ENCODE data around the gene KRT15.

The KRT15 gene

DNA sequence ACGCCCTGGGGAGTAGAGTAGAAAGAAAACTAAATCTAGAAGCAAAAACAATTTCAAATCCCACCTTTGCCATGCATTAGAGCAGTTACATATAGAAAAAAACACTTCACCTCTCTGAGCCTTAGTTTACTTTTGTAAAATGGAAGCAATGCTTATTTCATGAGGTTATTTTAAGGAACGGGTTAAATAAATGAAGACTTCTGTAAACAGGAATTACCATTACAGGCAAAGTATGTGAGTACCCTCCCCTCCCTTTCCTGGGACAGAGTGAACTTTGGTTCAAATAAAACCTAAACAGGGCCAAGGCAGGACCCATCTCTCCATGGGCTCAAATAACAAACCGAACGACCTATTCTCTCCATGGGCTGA is 4.5 kb upstream of the KRT15 start:
- no peak for DNase-seq

DNA sequence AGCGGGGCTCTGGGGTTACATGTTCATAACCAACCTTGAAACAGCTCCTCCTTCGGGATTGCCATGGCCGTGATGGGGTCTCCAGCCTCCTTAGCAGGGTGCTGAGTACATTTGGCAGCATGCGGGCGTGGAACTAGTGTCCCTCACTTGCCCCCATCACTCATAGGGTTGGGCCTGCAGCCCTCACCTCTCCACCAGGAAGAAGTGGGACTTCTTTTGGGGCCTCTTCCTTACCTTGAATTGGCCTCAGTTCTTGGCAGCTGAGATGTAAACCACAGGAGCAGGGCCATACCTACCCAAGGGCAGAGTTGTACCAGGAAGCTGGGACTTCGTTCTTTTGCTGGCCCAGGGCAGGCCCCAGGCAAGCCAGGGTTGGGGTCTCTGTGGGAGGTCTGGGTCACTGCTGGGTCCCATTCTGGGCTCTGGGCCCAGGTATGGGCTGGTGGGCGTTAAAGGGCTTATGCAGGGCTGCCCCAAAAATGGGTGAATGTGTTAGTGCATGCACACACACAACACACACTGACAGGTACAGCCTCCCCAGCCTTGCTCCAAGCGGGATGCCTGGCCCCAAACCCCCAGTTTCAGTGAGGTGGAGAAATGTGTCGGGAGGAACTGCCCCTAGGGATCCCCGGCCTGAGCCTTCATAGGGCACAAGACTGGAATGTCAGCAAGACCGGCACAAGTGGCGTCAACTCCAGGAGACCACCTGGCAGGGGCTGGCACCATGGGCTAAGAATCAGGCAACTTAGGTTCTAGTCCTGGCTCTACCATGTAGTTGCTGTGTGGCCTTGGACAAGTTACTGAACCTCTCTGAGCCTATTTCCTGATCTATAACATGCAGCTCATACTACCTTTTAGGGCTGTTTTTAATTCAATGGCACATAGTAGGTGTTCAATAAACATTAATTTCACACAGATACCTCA is 3.9 kb upstream of the KRT15 start:
- no peak for DNase-seq

- DNase-seq, result no peak
Observed at GRCh38 chr17:41521574-41522261, 3.0 kb upstream of the KRT15 start.

DNA sequence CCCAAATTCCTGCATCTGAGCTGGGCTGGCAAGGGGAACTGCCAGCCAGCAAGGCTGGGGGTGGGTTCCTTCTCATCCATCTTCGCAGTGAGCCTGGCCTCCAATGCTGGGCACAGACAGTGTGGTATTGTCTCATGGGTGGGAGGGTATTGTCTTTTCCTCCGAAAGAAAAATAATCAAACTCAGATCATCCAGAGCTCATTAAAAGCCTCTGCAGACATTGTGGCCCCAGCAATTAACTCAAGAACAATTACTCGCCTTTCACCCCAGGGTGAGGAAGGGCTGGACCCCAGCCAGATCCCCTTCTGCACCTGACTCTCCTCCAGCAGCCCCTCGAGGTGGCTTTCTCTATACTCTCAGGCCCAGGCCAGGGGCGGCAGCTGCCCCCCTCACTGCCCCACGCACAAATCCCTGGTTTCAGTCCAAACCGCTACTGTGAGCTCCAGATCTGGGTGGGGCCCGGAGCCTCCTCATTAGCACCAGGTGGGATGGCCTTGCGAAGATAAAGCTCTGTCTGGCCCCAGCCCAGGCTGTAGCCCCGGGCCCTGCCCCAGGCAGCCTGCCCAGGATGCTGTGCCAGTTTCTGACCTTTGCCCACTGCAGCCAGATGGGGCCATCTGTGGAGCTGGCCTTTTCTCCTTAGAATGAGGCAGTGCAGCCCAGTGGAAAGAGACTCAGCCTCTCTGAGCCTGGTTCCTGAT is 2.3 kb upstream of the KRT15 start:
- no peak for DNase-seq

DNA sequence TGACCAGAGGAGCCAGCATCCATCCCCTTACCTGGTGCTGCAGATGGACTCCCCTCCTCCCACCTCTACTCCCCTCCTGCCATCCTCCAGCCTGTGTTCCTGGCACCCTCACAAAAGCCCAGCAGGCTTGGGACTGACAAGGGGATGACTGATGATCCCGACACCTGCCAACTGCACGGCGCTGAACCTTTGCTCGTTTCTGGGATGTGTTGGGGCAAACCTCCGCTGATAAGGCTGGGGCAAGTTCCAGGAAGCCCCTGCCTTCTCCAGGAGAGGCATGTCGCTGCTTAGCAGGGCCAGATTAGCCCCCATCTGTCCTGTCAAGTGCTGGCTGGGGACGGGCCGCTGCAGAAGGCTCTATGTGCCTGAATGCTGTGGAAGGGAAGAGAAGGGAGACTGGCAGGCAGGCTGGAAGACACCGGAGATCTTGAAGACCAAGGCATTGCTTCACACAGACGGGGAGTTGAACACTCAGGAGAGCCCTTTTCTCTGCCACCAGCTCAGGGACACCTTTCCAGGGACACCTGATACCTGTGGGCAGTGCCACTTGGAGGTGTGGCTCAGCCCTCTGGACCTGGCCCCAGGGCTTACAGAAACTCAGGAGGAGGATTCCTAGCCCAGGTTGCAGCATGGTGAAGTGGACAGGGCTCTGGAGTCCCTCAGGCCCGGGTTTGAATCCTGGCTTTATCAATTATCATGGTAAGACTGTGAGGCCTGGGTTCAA is 973 bp upstream of the KRT15 start:
- no peak for DNase-seq

DNA sequence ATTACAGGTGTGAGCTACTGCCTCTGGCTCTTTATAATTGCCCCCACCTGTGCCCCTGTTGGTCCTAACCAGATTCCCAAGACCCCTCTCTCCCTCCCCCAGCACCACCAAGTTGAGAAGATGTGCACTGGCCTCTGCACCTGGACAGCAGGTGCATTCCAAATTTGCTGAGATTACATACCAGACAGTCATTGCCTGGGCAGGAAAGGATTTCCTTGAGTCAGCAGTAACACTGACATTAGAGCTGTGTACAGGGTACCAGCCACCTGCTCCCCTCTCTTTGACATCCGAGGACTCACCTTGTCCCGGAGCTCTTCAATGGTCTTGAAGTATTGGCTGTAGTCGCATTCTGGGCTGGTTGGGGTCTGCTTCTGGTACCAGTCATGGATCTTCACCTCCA is 659 bp downstream of the KRT15 start:
- DNase-seq, result no peak

GRCh38 chr17:41516830-41517283 is 1.8 kb downstream of the KRT15 start:
- DNase-seq, result no peak

DNA sequence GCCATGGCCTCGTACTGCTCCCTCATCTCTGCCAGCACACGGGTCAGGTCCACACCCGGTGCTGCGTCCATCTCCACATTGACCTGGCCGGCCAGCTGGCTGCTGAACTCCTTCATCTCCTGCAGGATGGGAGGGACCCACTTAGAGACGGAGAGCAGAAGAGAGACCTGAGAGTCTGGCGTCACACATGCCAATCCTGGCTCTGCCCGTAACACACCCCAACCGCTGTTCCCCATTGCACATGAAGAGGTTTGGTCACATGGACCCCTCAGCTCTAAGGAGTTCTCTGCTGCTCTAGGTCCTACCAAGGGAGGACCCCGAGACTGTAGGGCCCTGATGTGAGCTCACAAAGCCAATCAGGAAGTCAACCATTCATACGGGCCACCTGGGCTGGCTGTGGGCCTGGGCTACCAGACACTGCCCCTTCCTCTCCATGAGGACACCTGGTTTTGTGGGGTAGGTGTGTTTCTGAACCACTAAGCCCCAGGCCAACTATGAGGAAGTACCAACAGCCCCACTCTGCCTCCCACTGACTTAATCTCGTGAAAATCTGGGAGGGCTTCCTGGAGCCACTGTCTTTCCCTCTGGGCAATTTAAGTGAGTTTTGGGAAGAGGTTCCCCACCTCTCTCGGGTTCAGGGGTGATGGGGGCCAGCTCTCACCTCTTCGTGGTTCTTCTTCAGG is 2.4 kb downstream of the KRT15 start:
- no peak for DNase-seq

GRCh38 chr17:41513168-41513547 is 5.5 kb downstream of the KRT15 start:
- no peak for DNase-seq

DNA sequence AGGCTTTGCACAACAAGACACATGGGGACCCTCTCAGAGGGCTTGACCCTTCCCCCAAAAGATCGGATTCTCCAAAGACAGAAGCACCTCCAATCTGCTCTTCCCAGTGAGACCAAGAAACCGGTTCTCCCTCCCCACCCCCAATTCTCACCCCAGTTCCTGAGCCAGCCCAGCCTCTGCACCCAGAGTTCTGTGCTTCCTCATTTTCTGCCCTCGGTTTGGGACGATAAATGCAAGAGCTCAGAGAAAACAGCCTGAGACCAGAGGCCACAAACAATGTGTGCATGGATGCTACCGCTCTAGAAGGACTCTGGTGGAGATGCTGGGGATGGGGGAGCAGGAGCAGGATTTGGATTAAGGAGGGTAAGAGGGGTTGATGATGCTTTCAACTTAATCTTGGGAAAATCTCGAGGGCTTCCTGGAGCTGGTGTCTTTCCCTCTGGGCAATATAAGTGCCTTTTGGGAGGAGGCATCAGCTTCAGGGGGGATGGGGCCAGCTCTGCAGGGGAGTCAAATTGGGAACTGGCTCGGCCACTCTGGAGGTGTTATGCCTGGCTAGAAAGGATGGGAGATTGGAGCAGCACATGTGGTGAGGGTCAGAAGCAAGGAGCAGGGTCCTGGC is 6.0 kb downstream of the KRT15 start:
- DNase-seq, result peak in 1 of 2 donors; percentile 5

DNA sequence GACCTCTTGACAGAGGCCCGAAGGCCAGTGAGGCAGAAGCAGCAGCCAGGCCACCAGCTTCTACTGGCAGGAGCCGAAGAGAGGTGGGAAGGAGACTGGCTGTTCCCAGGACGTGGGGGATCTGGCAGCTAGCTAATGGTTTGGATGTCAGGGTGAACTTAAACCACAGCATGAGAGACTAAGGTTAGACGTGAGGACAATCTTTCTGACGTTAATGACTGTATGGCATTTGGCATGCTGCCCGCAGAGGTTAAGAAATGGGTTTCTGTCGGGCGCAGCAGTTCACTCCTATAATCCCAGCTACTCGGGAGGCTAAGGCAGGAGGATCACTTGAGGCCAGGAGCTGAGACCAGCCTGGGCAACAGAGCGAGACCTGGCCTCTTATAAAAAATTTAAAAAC is 7.0 kb downstream of the KRT15 start:
- DNase-seq, result no peak

GRCh38 chr17:41511116-41511515 is 7.6 kb downstream of the KRT15 start:
- DNase-seq, result no peak

- DNase-seq, result no peak
Observed at GRCh38 chr17:41510251-41511065, 8.2 kb downstream of the KRT15 start.

DNA sequence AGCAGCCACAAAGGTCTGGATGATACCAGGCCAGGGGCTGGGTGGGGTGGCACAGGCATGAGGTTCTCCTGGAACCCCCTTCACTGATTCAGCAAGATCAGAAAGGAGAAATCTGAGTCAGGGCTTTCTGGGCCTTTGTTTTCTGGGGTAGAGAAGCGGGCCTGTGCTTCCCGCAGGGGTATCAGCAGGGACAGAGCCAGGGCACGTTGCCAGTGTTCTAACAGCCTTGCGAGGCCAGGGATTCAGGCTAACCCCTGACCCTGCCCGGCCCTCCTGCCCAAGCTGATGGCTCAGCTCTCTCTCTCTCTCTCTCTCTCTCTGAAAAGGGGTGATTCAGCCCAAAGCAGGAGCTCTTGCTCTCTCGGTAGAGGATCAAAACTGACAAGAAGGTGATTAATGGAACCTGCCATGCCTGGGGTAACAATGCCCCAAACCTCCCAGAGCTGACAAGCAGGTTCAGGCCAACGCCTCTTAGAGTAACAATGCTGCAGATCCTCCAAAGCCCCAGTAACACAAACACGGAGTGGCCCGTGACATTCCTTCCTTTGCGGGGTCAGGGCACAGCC is 11.3 kb downstream of the KRT15 start:
- no peak for DNase-seq

- DNase-seq, result no peak
Observed at GRCh38 chr17:41505809-41506767, 12.6 kb downstream of the KRT15 start.

GRCh38 chr17:41505007-41505808 is 13.5 kb downstream of the KRT15 start, which contains the start of gene KRT13:
Gene KRT13, minus strand, starts transcription at chr17:41505612. Its CDS starts 62 bp downstream, at chr17:41505550.
- DNase-seq, result no peak

GRCh38 chr17:41504246-41504977 is 14.3 kb downstream of the KRT15 start:
- DNase-seq, result no peak

GRCh38 chr17:41503202-41503601 is 15.5 kb downstream of the KRT15 start:
- DNase-seq, result no peak

All from bone marrow (tissue), 2 donors.